ENCODE data around the gene DLG1.
"Not testable (repeated sequence)": the region's sequence is repeated elsewhere in the genome, so short reads cannot be mapped to it uniquely, and the experiment has no call there.

DLG1 gene

GRCh38 chr3:197202694-197203093, 95.7 kb downstream of the DLG1 start:
- Histone ChIP-seq H2BK12ac (ENCODE audit: low read length in 2 of 2) (no peak overlapping the region), H4K8ac (ENCODE audit: low read length) (no peak overlapping the region), H3K23ac (ENCODE audit: low read length in 2 of 2) (no peak overlapping the region), H4K91ac (ENCODE audit: low read length) (no peak overlapping the region), H3K27me3 (ENCODE audit: control insufficient read depth in 1 of 2, insufficient read depth in 1 of 2, low read length in 2 of 2) (no peaks in the 10 kb centered on the region), H3K4me1 (ENCODE audit: control insufficient read depth, insufficient read depth, low read depth, low read length) (peaks cover 2% of the 10 kb centered on the region), H2AK5ac (ENCODE audit: low read length, severe bottlenecking) (no peak overlapping the region), H3K36me3 (ENCODE audit: control insufficient read depth in 1 of 2, insufficient read depth in 2 of 2, low read depth in 1 of 2, low read length in 2 of 2) (no peaks in the 10 kb centered on the region), H3K4me3 (ENCODE audit: insufficient read depth in 1 of 2, low read depth in 1 of 2, low read length in 2 of 2) (no peak overlapping the region), H3K14ac (ENCODE audit: low read length in 2 of 2) (no peak overlapping the region), H3K27ac (ENCODE audit: low read length, poor library complexity, severe bottlenecking) (no peak overlapping the region), H3K79me1 (replicated peaks; ENCODE audit: low read length, poor library complexity, severe bottlenecking) (no peaks in the 10 kb centered on the region), H2BK5ac (ENCODE audit: low read depth, low read length, poor library complexity, severe bottlenecking) (no peak overlapping the region), H3K9ac (ENCODE audit: low read length) (no peak overlapping the region), H2BK15ac (ENCODE audit: low read depth, poor library complexity, severe bottlenecking) (no peak overlapping the region), H3K4me2 (ENCODE audit: low read length, poor library complexity, severe bottlenecking) (no peak overlapping the region), H3K18ac (ENCODE audit: low read depth in 1 of 2, low read length in 2 of 2) (no peak overlapping the region), H3K4ac (ENCODE audit: low read depth in 1 of 2, low read length in 2 of 2) (no peak overlapping the region), H3K9me3 (ENCODE audit: control insufficient read depth, low read length) (no peaks in the 10 kb centered on the region), H2AFZ (ENCODE audit: low read depth, low read length) (no peak overlapping the region), H2BK120ac (ENCODE audit: low read depth, low read length) (no peak overlapping the region)
- no peak for DNase-seq
- 90% methylated on average over 2 of the region's 2 CpGs for WGBS

- H3K36me3 ChIP-seq (ENCODE audit: control insufficient read depth in 1 of 2, insufficient read depth in 2 of 2, low read depth in 1 of 2, low read length in 2 of 2) = no peaks in the 10 kb centered on the region
- no peak overlapping the region for H3K4ac ChIP-seq (ENCODE audit: low read depth in 1 of 2, low read length in 2 of 2)
- H3K4me1 ChIP-seq (ENCODE audit: control insufficient read depth, insufficient read depth, low read depth, low read length) = peaks cover 2% of the 10 kb centered on the region
- DNase-seq = no peak
- no peak overlapping the region for H3K4me3 ChIP-seq (ENCODE audit: insufficient read depth in 1 of 2, low read depth in 1 of 2, low read length in 2 of 2)
- H3K23ac ChIP-seq (ENCODE audit: low read length in 2 of 2) = no peak overlapping the region
- no peak overlapping the region for H4K91ac ChIP-seq (ENCODE audit: low read length)
- no peaks in the 10 kb centered on the region for H3K79me1 ChIP-seq (replicated peaks; ENCODE audit: low read length, poor library complexity, severe bottlenecking)
- H2AFZ ChIP-seq (ENCODE audit: low read depth, low read length) = no peak overlapping the region
- no peak overlapping the region for H2BK5ac ChIP-seq (ENCODE audit: low read depth, low read length, poor library complexity, severe bottlenecking)
- no peak overlapping the region for H3K18ac ChIP-seq (ENCODE audit: low read depth in 1 of 2, low read length in 2 of 2)
- no peak overlapping the region for H2AK5ac ChIP-seq (ENCODE audit: low read length, severe bottlenecking)
- no peak overlapping the region for H3K9ac ChIP-seq (ENCODE audit: low read length)
- no peak overlapping the region for H3K4me2 ChIP-seq (ENCODE audit: low read length, poor library complexity, severe bottlenecking)
- H3K9me3 ChIP-seq (ENCODE audit: control insufficient read depth, low read length) = no peaks in the 10 kb centered on the region
- no peaks in the 10 kb centered on the region for H3K27me3 ChIP-seq (ENCODE audit: control insufficient read depth in 1 of 2, insufficient read depth in 1 of 2, low read length in 2 of 2)
- peak overlapping the region in 1 of 2 experiments; percentile 55 for H3K14ac ChIP-seq (ENCODE audit: low read length in 2 of 2)
- WGBS = no CpG with 5 or more reads among the region's 5 CpGs
- H3K27ac ChIP-seq (ENCODE audit: low read length, poor library complexity, severe bottlenecking) = no peak overlapping the region
- H4K8ac ChIP-seq (ENCODE audit: low read length) = no peak overlapping the region
- H2BK15ac ChIP-seq (ENCODE audit: low read depth, poor library complexity, severe bottlenecking) = no peak overlapping the region
- no peak overlapping the region for H2BK12ac ChIP-seq (ENCODE audit: low read length in 2 of 2)
- H2BK120ac ChIP-seq (ENCODE audit: low read depth, low read length) = no peak overlapping the region
Measured at GRCh38 chr3:197201791-197202452, 96.5 kb downstream of the DLG1 start.

DNA sequence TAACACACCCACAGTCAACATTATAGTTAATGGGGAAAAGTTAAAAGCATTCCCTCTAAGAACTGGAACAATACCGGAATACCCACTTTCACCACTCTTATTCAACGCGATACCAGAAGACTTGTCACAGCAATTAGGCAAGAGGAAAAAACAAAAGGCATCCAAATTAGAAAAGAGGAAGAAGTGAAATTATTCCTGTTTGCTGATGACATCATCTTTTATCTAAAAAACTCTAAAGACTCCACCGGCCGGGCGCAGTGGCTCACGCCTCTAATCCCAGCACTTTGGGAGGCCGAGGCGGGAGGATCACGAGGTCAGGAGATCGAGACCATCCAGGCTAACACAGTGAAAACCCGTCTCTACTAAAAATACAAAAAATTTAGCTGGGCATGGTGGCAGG, 97.6 kb downstream of the DLG1 start:
- not testable (repeated sequence) for H2BK5ac ChIP-seq (ENCODE audit: low read depth, low read length, poor library complexity, severe bottlenecking); H2BK15ac ChIP-seq (ENCODE audit: low read depth, poor library complexity, severe bottlenecking); H3K4me3 ChIP-seq (ENCODE audit: insufficient read depth in 1 of 2, low read depth in 1 of 2, low read length in 2 of 2); H3K18ac ChIP-seq (ENCODE audit: low read depth in 1 of 2, low read length in 2 of 2); H2AFZ ChIP-seq (ENCODE audit: low read depth, low read length); H3K14ac ChIP-seq (ENCODE audit: low read length in 2 of 2); H3K9me3 ChIP-seq (ENCODE audit: control insufficient read depth, low read length); H3K23ac ChIP-seq (ENCODE audit: low read length in 2 of 2); H3K79me1 ChIP-seq (replicated peaks; ENCODE audit: low read length, poor library complexity, severe bottlenecking); DNase-seq; H4K8ac ChIP-seq (ENCODE audit: low read length); H3K4me2 ChIP-seq (ENCODE audit: low read length, poor library complexity, severe bottlenecking); H3K4me1 ChIP-seq (ENCODE audit: control insufficient read depth, insufficient read depth, low read depth, low read length); H2BK120ac ChIP-seq (ENCODE audit: low read depth, low read length); H3K36me3 ChIP-seq (ENCODE audit: control insufficient read depth in 1 of 2, insufficient read depth in 2 of 2, low read depth in 1 of 2, low read length in 2 of 2); H2BK12ac ChIP-seq (ENCODE audit: low read length in 2 of 2); H3K27ac ChIP-seq (ENCODE audit: low read length, poor library complexity, severe bottlenecking); H4K91ac ChIP-seq (ENCODE audit: low read length); H3K4ac ChIP-seq (ENCODE audit: low read depth in 1 of 2, low read length in 2 of 2); H3K27me3 ChIP-seq (ENCODE audit: control insufficient read depth in 1 of 2, insufficient read depth in 1 of 2, low read length in 2 of 2); H3K9ac ChIP-seq (ENCODE audit: low read length); H2AK5ac ChIP-seq (ENCODE audit: low read length, severe bottlenecking)
- WGBS = 99% methylated on average over 10 of the region's 12 CpGs

GRCh38 chr3:197197334-197197733, 101.1 kb downstream of the DLG1 start:
- Histone ChIP-seq H3K14ac (ENCODE audit: low read length in 2 of 2) (no peak overlapping the region), H3K4me2 (ENCODE audit: low read length, poor library complexity, severe bottlenecking) (no peak overlapping the region), H3K18ac (ENCODE audit: low read depth in 1 of 2, low read length in 2 of 2) (no peak overlapping the region), H3K27ac (ENCODE audit: low read length, poor library complexity, severe bottlenecking) (no peak overlapping the region), H2AK5ac (ENCODE audit: low read length, severe bottlenecking) (no peak overlapping the region), H3K9ac (ENCODE audit: low read length) (no peak overlapping the region), H2AFZ (ENCODE audit: low read depth, low read length) (no peak overlapping the region), H3K79me1 (replicated peaks; ENCODE audit: low read length, poor library complexity, severe bottlenecking) (no peaks in the 10 kb centered on the region), H3K9me3 (ENCODE audit: control insufficient read depth, low read length) (no peaks in the 10 kb centered on the region), H2BK5ac (ENCODE audit: low read depth, low read length, poor library complexity, severe bottlenecking) (no peak overlapping the region), H3K4me3 (ENCODE audit: insufficient read depth in 1 of 2, low read depth in 1 of 2, low read length in 2 of 2) (no peak overlapping the region), H4K91ac (ENCODE audit: low read length) (no peak overlapping the region), H3K36me3 (ENCODE audit: control insufficient read depth in 1 of 2, insufficient read depth in 2 of 2, low read depth in 1 of 2, low read length in 2 of 2) (no peaks in the 10 kb centered on the region), H3K4me1 (ENCODE audit: control insufficient read depth, insufficient read depth, low read depth, low read length) (peaks cover 1% of the 10 kb centered on the region), H2BK12ac (ENCODE audit: low read length in 2 of 2) (no peak overlapping the region), H3K23ac (ENCODE audit: low read length in 2 of 2) (no peak overlapping the region), H2BK120ac (ENCODE audit: low read depth, low read length) (no peak overlapping the region), H4K8ac (ENCODE audit: low read length) (no peak overlapping the region), H2BK15ac (ENCODE audit: low read depth, poor library complexity, severe bottlenecking) (no peak overlapping the region), H3K27me3 (ENCODE audit: control insufficient read depth in 1 of 2, insufficient read depth in 1 of 2, low read length in 2 of 2) (no peaks in the 10 kb centered on the region), H3K4ac (ENCODE audit: low read depth in 1 of 2, low read length in 2 of 2) (no peak overlapping the region)
- no peak for DNase-seq
- 100% methylated on average over 2 of the region's 2 CpGs for WGBS
